Fibroblast of peridontal ligament (primary cell): ENCODE data around the gene THSD4.
"Not testable (repeated sequence)": the region's sequence is repeated elsewhere in the genome, so short reads cannot be mapped to it uniquely, and the experiment has no call there.

Experiments used
- DNase-seq: peaks from one replicate; pipeline ENCODE4 v3.0.0-alpha.2; 2010; ENCODE audit errors: extremely low read depth

Gene THSD4

GRCh38 chr15:71261418-71261817 is 146.1 kb downstream of the THSD4 start:
- DNase-seq, result no peak

- DNase-seq, result peak; percentile 67
These were observed 146.6 kb downstream of the THSD4 start for GRCh38 chr15:71261909-71262308.

GRCh38 chr15:71262599-71262998 is 147.3 kb downstream of the THSD4 start:
- no peak for DNase-seq

- DNase-seq, result not testable (repeated sequence)
These were observed 150.3 kb downstream of the THSD4 start for GRCh38 chr15:71265606-71266005.

GRCh38 chr15:71271327-71271726 is 156.1 kb downstream of the THSD4 start:
- no peak for DNase-seq

- peak; percentile 83 for DNase-seq
These were observed 157.7 kb downstream of the THSD4 start for GRCh38 chr15:71272932-71273331.

- DNase-seq, result peak; percentile 72
These were observed 158.6 kb downstream of the THSD4 start for GRCh38 chr15:71273731-71274447.

- DNase-seq, result no peak
These were observed 159.2 kb downstream of the THSD4 start for GRCh38 chr15:71274448-71274798.

GRCh38 chr15:71275098-71275497 is 159.8 kb downstream of the THSD4 start:
- DNase-seq, result peak; percentile 86

GRCh38 chr15:71275566-71276335 is 160.5 kb downstream of the THSD4 start:
- DNase-seq, result no peak

- no peak for DNase-seq
These were observed 161.0 kb downstream of the THSD4 start for GRCh38 chr15:71276336-71276665.

- DNase-seq, result peak; percentile 91
These were observed 163.9 kb downstream of the THSD4 start for GRCh38 chr15:71278989-71279756.

GRCh38 chr15:71279757-71280141 is 164.5 kb downstream of the THSD4 start:
- no peak for DNase-seq

GRCh38 chr15:71280206-71280605 is 164.9 kb downstream of the THSD4 start:
- DNase-seq, result no peak

GRCh38 chr15:71281256-71281655 is 166.0 kb downstream of the THSD4 start:
- DNase-seq, result peak; percentile 48

GRCh38 chr15:71282076-71282475 is 166.8 kb downstream of the THSD4 start:
- DNase-seq, result peak; percentile 94

GRCh38 chr15:71288348-71288955 is 173.2 kb downstream of the THSD4 start:
- no peak for DNase-seq

- no peak for DNase-seq
These were observed 174.7 kb downstream of the THSD4 start for GRCh38 chr15:71290002-71290401.

- peak; percentile 39 for DNase-seq
These were observed 175.8 kb downstream of the THSD4 start for GRCh38 chr15:71290881-71291635.

GRCh38 chr15:71291723-71292122 is 176.5 kb downstream of the THSD4 start:
- no peak for DNase-seq

GRCh38 chr15:71293723-71294122 is 178.5 kb downstream of the THSD4 start:
- DNase-seq, result no peak
